GM12874 (cell line): ENCODE results near the gene PRSS23.

Source experiments
- CTCF ChIP-seq: IDR thresholded peaks from 2 replicates; pipeline ENCODE4 v1.5.1; 2011; ENCODE audit warnings: low read depth, mild to moderate bottlenecking, control low read depth, low read length, moderate library complexity; ENCODE audit not compliant: insufficient read depth

The PRSS23 gene

DNA sequence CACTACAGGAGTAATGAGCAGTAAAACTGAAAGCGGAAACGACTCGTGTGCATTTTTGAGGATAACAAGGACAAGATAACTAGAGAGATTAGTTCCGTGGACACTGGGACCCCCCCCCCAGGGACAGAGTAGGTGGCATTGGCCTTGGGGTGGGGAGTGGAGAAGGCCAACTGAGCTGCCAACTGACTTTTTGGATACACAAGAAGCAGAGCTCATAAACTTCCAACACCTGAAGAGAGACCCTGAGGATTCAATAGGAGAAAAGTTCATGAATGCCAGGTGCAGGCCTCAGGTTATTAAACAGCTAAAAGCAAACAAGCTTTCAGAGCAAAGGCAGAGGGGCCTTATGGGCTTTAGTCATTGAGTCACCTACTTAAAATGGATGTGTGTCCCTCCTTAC is 17.6 kb upstream of the PRSS23 start:
- TF ChIP-seq CTCF: no peak

GRCh38 chr11:86783661-86784060 is 16.7 kb upstream of the PRSS23 start:
- TF ChIP-seq CTCF: no peak

- no peak for TF ChIP-seq CTCF
Observed at GRCh38 chr11:86784241-86784681, 16.1 kb upstream of the PRSS23 start.

GRCh38 chr11:86785576-86785975 is 14.8 kb upstream of the PRSS23 start:
- TF ChIP-seq CTCF: no peak

- TF ChIP-seq CTCF: no peak
Observed at GRCh38 chr11:86787018-86787536, 13.3 kb upstream of the PRSS23 start.

DNA sequence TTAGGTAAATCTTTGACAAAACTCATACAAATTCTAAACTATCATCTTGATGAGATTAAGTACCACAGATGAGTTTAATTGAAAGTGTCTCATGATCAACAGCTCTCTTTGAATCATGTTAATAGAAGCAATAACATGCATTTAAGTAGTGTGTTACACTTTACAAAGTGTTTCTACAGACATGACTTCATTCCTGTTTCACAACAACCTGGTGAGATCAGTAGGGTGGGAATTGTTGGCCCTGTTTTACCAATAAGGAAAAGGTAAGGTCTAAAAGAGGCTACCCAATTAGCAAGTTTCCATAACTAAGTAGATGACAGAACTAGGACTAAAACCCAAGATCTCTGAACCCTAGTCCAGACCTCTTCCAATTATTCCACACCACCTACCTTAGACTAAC is 12.7 kb upstream of the PRSS23 start:
- TF ChIP-seq CTCF: no peak

DNA sequence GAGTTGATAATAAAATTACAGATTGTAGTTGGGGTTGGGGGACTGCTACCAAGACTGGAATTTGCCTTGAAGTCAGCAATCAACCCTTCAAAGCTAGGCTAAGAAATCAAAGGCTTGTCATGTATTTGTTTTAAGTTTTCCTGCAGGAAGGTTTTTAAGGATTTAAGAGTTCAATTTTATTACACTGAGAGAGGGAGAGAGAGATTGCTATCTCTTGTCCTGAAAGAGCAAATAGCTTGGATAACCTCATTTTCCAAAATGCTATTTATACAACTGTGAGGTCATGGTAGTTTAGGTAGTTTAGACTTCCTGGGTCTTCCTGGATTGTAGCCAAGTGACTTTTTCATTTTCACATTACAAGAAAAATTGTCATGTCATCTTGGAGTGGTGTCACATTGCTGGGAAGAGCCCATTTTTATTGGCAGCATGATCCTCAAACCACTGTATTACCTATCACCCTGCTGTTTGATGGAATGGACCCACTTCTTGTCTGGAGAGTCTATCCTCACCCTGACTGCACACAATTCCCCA is 10.1 kb upstream of the PRSS23 start:
- TF ChIP-seq CTCF: no peak
